ENCODE data around the gene KCNQ1.

DNA sequence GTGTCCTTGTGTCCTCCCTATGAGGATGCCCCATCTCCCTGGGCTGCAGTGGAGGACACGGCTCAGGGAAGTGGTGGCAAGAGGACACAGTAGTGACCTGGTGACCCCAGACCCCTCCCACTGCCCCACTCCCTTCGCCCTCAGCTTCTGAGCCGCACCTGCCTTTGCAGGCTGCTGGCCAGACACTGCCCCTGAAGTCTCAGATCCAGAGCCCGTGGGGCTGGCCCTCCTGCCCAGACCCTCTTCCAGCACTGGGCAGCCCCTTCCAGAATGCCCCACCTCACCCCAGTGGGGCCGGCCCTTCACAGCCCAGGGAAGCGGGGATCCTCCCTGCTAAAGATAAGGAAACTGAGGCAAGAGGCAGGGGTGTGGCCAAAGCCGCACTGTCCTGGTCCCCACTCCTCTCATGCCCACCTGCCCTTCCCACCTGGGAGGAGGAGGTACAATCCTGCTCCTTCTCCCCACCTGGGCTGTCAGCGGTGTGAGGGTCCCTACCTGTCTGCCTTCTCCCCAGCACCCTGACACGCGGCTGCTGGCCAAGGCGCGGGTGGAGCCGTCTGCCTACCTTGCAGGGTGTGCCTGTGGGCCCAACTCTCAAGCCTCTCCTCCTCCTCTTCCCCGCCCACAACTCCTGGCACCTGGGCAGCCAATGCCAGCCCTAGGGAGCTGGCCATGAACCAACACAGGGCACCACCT is 17.8 kb upstream of the KCNQ1 start:
- TF ChIP-seq, protein P1, sequence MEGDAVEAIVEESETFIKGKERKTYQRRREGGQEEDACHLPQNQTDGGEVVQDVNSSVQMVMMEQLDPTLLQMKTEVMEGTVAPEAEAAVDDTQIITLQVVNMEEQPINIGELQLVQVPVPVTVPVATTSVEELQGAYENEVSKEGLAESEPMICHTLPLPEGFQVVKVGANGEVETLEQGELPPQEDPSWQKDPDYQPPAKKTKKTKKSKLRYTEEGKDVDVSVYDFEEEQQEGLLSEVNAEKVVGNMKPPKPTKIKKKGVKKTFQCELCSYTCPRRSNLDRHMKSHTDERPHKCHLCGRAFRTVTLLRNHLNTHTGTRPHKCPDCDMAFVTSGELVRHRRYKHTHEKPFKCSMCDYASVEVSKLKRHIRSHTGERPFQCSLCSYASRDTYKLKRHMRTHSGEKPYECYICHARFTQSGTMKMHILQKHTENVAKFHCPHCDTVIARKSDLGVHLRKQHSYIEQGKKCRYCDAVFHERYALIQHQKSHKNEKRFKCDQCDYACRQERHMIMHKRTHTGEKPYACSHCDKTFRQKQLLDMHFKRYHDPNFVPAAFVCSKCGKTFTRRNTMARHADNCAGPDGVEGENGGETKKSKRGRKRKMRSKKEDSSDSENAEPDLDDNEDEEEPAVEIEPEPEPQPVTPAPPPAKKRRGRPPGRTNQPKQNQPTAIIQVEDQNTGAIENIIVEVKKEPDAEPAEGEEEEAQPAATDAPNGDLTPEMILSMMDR (optimal IDR thresholded peaks at IDR 0.05 in 1 of 3, IDR thresholded peaks at IDR 0.05 in 1 of 3, conservative IDR thresholded peaks at IDR 0.05 in 1 of 3; ENCODE audit: extremely low read depth in 1 of 3, insufficient read depth in 2 of 3, low read length in 3 of 3): no peak
- TF ChIP-seq EZH2 (IDR thresholded peaks at IDR 0.05; ENCODE audit: low read length): no peak

Data from keratinocyte (primary cell).